OCI-LY3 (cell line): ENCODE data around the gene TMEM86B.

Source experiments
- CTCF ChIP-seq: fragments of 200-600, 300-600 bp; sonication (generic); IDR thresholded peaks from 2 replicates; pipeline ENCODE4 v1.5.1; 2014; ENCODE audit warnings: antibody characterized with exemption, low read length, low read depth
- EZH2phosphoT487 ChIP-seq: fragments of 200-600 bp; shearing (Covaris generic); IDR thresholded peaks from 2 replicates; pipeline ENCODE4 v1.6.1; 2018; ENCODE audit warnings: antibody characterized with exemption, mixed run types, low read depth

GRCh38 chr19:55275851-55276719, 47.5 kb upstream of the TMEM86B start:
- TF ChIP-seq CTCF = no peak
- TF ChIP-seq EZH2phosphoT487 = no peak
